Osteoblast (primary cell): ENCODE results near the gene ARHGAP28. TPM values are rescaled to one million over a fixed set of nuclear protein-coding genes. Genes with fewer than 3 reads are reported as not detected.

ENCODE experiments used
- DNase-seq: peaks from one replicate; pipeline ENCODE4 v3.0.0; 2011; ENCODE audit warnings: low spot score, mixed read lengths; ENCODE audit not compliant: insufficient read length; ENCODE audit errors: missing footprints
- H2AFZ ChIP-seq: 2 replicates; pipeline ENCODE4 v1.6.0; 2011; ENCODE audit warnings: mild to moderate bottlenecking, low read length
- H3K27ac ChIP-seq: 2 replicates; pipeline ENCODE4 v1.5.1; 2011; ENCODE audit warnings: mild to moderate bottlenecking, low read depth, low read length, moderate library complexity
- H3K27me3 ChIP-seq: 2 replicates; pipeline ENCODE4 v1.6.0; 2012; ENCODE audit warnings: mild to moderate bottlenecking, control low read depth, inconsistent platforms, low read length, moderate library complexity; ENCODE audit not compliant: insufficient read depth
- H3K36me3 ChIP-seq: 2 replicates; pipeline ENCODE4 v1.5.1; 2011; ENCODE audit warnings: mild to moderate bottlenecking, low read length, control low read depth, moderate library complexity; ENCODE audit not compliant: insufficient read depth
- H3K4me1 ChIP-seq: 2 replicates; pipeline ENCODE4 v1.5.1; 2011; ENCODE audit warnings: mild to moderate bottlenecking, low read length, control low read depth, moderate library complexity; ENCODE audit not compliant: insufficient read depth
- H3K4me2 ChIP-seq: 2 replicates; pipeline ENCODE4 v1.6.0; 2011; ENCODE audit warnings: mild to moderate bottlenecking, low read length; ENCODE audit not compliant: insufficient read depth
- H3K4me3 ChIP-seq: fragments of 200-600 bp; sonication (generic); 3 replicates; pipeline ENCODE4 v1.5.1; 2012; ENCODE audit warnings: mild to moderate bottlenecking, low read length, inconsistent platforms; ENCODE audit not compliant: insufficient read depth
- H3K79me2 ChIP-seq: 2 replicates; pipeline ENCODE4 v1.6.0; 2012; ENCODE audit warnings: mild to moderate bottlenecking, low read length, control low read depth, inconsistent platforms; ENCODE audit not compliant: insufficient read depth
- H3K9me3 ChIP-seq: 2 replicates; pipeline ENCODE4 v1.5.1; 2011; ENCODE audit warnings: low read depth, low read length, control low read depth
- H4K20me1 ChIP-seq: 2 replicates; pipeline ENCODE4 v1.6.0; 2012; ENCODE audit warnings: mild to moderate bottlenecking, low read length, control low read depth; ENCODE audit not compliant: insufficient read depth
- CTCF ChIP-seq: IDR thresholded peaks from 2 replicates; pipeline ENCODE4 v1.5.1; 2011; ENCODE audit warnings: mild to moderate bottlenecking, low read depth, low read length, moderate library complexity; ENCODE audit errors: extremely low read depth
- total RNA-seq: library from RNA; depleted of rRNA; stranded (reverse); fragments of >200 nt; gene quantifications from 2 replicates; pipeline ENCODE4 v1.2.3, GENCODE V29; 2012

ARHGAP28 gene
- total RNA-seq, 1 donor, result 23.9 TPM

GRCh38 chr18:6959110-6959509, 229.6 kb downstream of the ARHGAP28 start:
- Histone ChIP-seq H3K27ac (no peak overlapping the region), H4K20me1 (no peaks in the 10 kb centered on the region), H3K4me3 (no peak overlapping the region), H3K4me2 (no peak overlapping the region), H3K27me3 (no peaks in the 10 kb centered on the region), H3K79me2 (no peaks in the 10 kb centered on the region), H3K9me3 (no peaks in the 10 kb centered on the region), H2AFZ (no peak overlapping the region), H3K36me3 (peaks cover 4% of the 10 kb centered on the region), H3K4me1 (peaks cover 4% of the 10 kb centered on the region)
- no peak for DNase-seq
- no peak for TF ChIP-seq CTCF

- no peaks in the 10 kb centered on the region for H3K79me2 ChIP-seq
- H3K9me3 ChIP-seq, result no peaks in the 10 kb centered on the region
- no peak for TF ChIP-seq CTCF
- H3K27me3 ChIP-seq, result no peaks in the 10 kb centered on the region
- no peaks in the 10 kb centered on the region for H4K20me1 ChIP-seq
- peaks cover 4% of the 10 kb centered on the region for H3K4me1 ChIP-seq
- H2AFZ ChIP-seq, result no peak overlapping the region
- no peak overlapping the region for H3K4me2 ChIP-seq
- H3K27ac ChIP-seq, result no peak overlapping the region
- no peak for DNase-seq
- no peak overlapping the region for H3K4me3 ChIP-seq
- peaks cover 8% of the 10 kb centered on the region for H3K36me3 ChIP-seq
These were observed 230.6 kb downstream of the ARHGAP28 start for GRCh38 chr18:6960124-6960523.

GRCh38 chr18:6960656-6961055, 231.1 kb downstream of the ARHGAP28 start:
- H3K4me1 ChIP-seq, result peaks cover 4% of the 10 kb centered on the region
- H3K4me2 ChIP-seq, result no peak overlapping the region
- H3K79me2 ChIP-seq, result no peaks in the 10 kb centered on the region
- H3K27me3 ChIP-seq, result no peaks in the 10 kb centered on the region
- H4K20me1 ChIP-seq, result no peaks in the 10 kb centered on the region
- no peak for TF ChIP-seq CTCF
- H2AFZ ChIP-seq, result no peak overlapping the region
- H3K4me3 ChIP-seq, result no peak overlapping the region
- H3K9me3 ChIP-seq, result no peaks in the 10 kb centered on the region
- no peak for DNase-seq
- no peak overlapping the region for H3K27ac ChIP-seq
- peaks cover 8% of the 10 kb centered on the region for H3K36me3 ChIP-seq

- Histone ChIP-seq H3K36me3 (peaks cover 8% of the 10 kb centered on the region), H3K4me2 (no peak overlapping the region), H3K4me3 (no peak overlapping the region), H3K27me3 (no peaks in the 10 kb centered on the region), H2AFZ (no peak overlapping the region), H3K27ac (peak overlapping the region; percentile 36), H3K9me3 (no peaks in the 10 kb centered on the region), H3K4me1 (peaks cover 4% of the 10 kb centered on the region), H4K20me1 (no peaks in the 10 kb centered on the region), H3K79me2 (no peaks in the 10 kb centered on the region)
- TF ChIP-seq CTCF, result no peak
- DNase-seq, result no peak
These were observed 231.8 kb downstream of the ARHGAP28 start for GRCh38 chr18:6961331-6961730.
